Fibroblast of villous mesenchyme (primary cell): ENCODE measurements around the gene KLF5. TPM values are rescaled to one million over a fixed set of nuclear protein-coding genes. Genes with fewer than 3 reads are reported as not detected.

Source experiments
- DNase-seq: peaks from one replicate; pipeline ENCODE4 v3.0.0-alpha.2; 2010; ENCODE audit warnings: low read depth
- H3K4me3 ChIP-seq: 2 replicates; pipeline ENCODE4 v1.5.1; 2011; ENCODE audit warnings: low read depth, mild to moderate bottlenecking, low read length
- CTCF ChIP-seq: IDR thresholded peaks from 2 replicates; pipeline ENCODE4 v1.5.1; 2012; ENCODE audit warnings: low read depth, mild to moderate bottlenecking, low read length; ENCODE audit not compliant: insufficient read depth
- total RNA-seq: library from RNA; depleted of rRNA; stranded (reverse); fragments of >200 nt; gene quantifications from 2 replicates; pipeline ENCODE4 v1.2.3, GENCODE V29; 2012

The KLF5 gene
- 6.1 and 15.1 TPM in 2 replicates for total RNA-seq

DNA sequence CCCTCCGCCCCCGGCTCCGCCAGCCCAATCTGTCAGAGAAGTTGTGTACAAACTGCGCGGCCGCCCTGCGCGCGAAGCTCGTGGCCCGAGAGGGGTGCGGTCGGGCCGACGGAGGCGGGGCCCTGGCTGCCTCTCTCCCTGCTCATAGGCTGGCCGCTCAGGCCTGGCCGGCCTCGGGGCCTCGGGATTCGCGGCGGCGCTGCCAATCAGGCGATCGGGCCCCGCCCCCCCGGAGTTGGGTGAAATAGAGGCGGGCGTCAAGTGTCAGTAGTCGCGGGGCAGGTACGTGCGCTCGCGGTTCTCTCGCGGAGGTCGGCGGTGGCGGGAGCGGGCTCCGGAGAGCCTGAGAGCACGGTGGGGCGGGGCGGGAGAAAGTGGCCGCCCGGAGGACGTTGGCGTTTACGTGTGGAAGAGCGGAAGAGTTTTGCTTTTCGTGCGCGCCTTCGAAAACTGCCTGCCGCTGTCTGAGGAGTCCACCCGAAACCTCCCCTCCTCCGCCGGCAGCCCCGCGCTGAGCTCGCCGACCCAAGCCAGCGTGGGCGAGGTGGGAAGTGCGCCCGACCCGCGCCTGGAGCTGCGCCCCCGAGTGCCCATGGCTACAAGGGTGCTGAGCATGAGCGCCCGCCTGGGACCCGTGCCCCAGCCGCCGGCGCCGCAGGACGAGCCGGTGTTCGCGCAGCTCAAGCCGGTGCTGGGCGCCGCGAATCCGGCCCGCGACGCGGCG is at the start of gene KLF5:
Gene KLF5 (plus strand): TSS at position 270 of the 724 bp plus-strand sequence. CDS start 323 bp downstream, at position 593.
- peak; percentile 95 for DNase-seq
- TF ChIP-seq CTCF, result no peak
- H3K4me3 ChIP-seq, result peak within 1 kb of the TSS; percentile 83

DNA sequence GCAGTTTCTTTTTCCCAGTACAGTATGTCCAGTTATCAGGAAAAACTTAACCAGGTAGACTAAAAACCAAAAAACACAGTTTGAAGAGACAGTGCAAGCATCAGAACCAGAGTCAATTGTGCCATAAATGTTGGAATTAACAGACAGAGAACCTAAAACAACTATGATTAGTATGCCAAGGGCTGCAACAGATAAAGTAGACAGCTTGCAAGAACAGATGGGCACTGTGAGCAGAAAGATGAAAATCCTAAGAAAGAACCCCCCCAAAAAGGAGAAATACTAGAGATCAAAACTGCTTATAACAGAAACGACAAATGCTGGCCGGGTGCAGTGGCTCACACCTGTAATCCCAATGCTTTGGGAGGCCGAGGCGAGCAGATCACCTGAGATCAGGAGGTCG is 47.1 kb upstream of the KLF5 start:
- H3K4me3 ChIP-seq, result no peak overlapping the region
- no peak for TF ChIP-seq CTCF
- DNase-seq, result no peak

GRCh38 chr13:73015805-73016204 is 43.0 kb upstream of the KLF5 start:
- TF ChIP-seq CTCF, result no peak
- DNase-seq, result no peak
- H3K4me3 ChIP-seq, result no peak overlapping the region

DNA sequence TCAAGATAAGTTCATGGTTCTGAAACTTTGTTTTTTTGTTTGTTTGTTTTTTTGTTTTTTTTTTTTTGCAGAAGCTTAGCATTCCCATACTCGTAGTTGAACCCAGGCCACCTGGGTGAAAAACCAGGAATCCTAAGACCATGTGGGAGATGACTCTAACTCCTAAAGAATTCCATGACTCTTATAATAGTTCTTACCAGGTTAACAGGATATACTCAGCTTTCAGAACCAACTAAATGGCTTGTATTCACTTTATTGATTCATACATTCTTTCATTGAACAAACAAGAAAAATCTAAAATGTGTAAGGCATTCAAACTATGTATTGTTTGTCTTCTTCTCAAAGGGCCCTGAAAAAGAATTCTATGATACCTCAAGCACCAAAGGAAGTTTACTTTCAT is 40.5 kb upstream of the KLF5 start:
- TF ChIP-seq CTCF, result no peak
- DNase-seq, result no peak
- H3K4me3 ChIP-seq, result no peak overlapping the region

GRCh38 chr13:73025217-73026012 is 33.4 kb upstream of the KLF5 start:
- DNase-seq, result no peak
- no peak for TF ChIP-seq CTCF
- H3K4me3 ChIP-seq, result no peak overlapping the region

DNA sequence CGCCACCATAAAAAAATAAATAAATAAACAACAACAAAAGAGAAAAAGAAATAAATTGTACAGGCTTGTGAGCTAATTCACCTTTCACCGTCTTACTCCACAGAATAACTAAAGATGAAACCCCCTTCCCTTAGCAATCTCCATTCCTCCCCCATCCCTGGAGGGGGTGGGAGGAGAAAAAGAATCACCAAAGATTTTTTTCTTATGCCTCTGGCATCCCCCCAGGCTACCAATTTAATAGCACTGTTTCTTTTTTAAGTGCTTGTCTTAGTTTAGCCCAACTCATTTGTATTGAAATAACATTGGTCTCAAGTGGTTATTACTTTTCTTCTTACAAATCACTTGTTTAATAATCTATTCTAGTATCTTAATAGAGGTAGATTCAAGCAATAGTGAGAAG is 23.9 kb upstream of the KLF5 start:
- TF ChIP-seq CTCF, result no peak
- no peak overlapping the region for H3K4me3 ChIP-seq
- DNase-seq, result no peak
